NCI-H1694 (cell line): ENCODE data around the gene OR2A2.
"Not testable (repeated sequence)": the region's sequence is repeated elsewhere in the genome, so short reads cannot be mapped to it uniquely, and the experiment has no call there.

Experiments
- DNase-seq: peaks from one replicate; lab custom pipeline; 2025; lab: John Stamatoyannopoulos, UW

The OR2A2 gene, protein sequence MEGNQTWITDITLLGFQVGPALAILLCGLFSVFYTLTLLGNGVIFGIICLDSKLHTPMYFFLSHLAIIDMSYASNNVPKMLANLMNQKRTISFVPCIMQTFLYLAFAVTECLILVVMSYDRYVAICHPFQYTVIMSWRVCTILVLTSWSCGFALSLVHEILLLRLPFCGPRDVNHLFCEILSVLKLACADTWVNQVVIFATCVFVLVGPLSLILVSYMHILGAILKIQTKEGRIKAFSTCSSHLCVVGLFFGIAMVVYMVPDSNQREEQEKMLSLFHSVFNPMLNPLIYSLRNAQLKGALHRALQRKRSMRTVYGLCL

DNA sequence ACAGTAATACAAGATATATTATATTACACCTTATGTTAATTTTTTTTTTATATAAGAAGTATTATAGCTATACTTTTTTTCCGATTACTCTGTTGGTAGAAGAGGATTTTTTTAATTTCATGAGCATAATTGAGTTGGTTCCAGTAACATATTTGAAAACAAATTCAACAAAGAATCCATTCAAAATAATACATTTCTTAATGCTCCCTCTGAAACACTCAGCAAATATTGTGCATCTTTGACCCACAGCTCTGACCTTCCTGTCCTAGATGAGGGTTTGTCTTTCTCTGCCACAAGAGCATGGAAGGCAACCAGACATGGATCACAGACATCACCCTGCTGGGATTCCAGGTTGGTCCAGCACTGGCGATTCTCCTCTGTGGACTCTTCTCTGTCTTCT is at the start of gene OR2A2:
Gene OR2A2 (plus strand): TSS at position 301 of the 400 bp plus-strand sequence. CDS start 0 bp downstream, at position 301.
- no peak for DNase-seq

DNA sequence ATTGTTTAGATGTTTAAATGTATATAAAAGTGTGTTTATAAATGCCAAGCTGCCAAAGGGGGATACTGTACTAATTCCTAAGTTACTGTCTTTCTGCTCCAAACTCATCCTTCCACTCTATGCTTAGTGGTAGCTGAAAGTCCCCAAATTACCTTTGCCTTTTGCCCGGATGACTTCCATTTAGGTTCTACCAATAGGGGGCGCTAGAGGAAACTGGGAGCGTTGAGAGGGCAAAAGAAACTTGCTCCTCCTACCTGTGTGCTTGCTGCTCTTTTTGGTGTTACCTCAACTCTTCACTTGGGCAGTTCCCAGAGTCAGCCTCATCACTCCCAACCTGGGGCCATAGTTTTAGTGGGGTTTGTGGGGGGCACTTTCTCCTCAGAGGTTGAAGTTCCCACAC is 45.7 kb upstream of the OR2A2 start:
- no peak for DNase-seq

DNA sequence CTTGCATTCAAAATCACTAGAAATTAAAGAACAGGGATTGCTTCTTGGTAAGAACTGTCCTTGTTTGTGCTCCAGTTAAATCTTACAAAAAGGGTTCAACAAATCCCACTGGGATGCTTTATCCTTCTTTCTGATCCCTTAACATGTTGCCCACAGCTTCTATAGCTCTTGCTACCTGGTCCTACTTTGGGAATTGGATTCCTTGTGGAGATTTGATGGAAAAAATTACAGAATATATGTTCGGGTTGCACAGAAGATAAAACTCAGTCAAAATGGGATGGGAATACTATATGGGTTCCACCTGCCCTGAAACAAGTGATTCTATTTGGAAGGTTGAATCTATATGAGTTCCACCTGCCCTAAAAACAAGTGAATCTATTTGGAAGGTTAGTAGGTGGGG is 39.9 kb upstream of the OR2A2 start, which contains the start of gene OR2A25:
Gene OR2A25 (plus strand): TSS at position 301 of the 400 bp plus-strand sequence. CDS start 4,409 bp downstream, outside the sequence.
- no peak for DNase-seq

DNA sequence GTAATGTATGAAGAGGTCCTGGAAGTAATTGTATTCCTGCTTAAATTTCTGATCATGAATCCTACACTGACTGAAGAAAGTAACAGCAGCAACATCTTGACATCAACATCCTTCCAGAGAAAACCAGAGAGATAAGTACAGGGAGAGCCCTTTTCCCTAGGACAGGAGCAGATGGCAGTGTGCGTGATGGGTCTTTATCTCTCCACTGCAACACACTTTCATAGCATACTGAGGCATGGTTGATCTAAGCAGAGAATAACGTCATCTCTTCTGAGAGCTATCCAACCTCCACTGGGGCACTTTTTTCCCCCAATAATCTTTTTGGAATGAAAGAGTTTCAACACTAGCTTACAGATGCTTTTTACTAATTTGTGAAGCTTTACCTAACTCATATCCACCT is 39.4 kb upstream of the OR2A2 start:
- DNase-seq = no peak

DNA sequence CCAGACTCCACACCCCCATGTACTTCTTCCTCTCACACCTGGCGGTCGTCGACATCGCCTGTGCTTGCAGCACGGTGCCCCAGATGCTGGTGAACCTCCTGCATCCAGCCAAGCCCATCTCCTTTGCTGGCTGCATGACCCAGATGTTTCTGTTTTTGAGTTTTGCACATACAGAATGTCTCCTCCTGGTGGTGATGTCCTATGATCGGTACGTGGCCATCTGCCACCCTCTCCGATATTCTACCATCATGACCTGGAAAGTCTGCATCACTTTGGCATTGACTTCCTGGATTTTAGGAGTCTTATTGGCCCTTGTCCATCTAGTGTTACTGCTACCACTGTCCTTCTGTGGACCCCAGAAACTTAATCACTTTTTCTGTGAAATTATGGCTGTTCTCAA is 35.0 kb upstream of the OR2A2 start:
- DNase-seq = no peak

DNA sequence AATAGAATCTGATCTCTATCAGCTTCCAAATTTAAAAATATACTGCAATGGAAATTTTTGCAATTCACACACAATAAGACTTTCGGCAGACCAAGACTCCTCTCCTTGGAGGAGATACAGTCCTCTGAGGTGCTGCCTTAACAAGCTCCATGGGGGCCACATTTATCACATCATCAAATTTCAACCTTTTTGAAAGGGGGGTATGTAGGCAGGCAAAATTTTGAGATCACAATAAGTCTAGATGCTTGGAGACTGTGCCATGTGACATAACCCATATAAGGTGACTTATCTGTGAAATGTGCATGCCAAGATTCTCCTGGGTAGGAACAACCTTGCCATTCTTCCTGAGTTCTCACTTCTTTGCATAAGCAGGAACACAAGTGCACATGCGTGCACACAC is 23.4 kb upstream of the OR2A2 start, which contains the start of gene OR2A12:
Gene OR2A12 (plus strand): TSS at position 301 of the 400 bp plus-strand sequence. CDS start 8,830 bp downstream, outside the sequence.
- no peak for DNase-seq

DNA sequence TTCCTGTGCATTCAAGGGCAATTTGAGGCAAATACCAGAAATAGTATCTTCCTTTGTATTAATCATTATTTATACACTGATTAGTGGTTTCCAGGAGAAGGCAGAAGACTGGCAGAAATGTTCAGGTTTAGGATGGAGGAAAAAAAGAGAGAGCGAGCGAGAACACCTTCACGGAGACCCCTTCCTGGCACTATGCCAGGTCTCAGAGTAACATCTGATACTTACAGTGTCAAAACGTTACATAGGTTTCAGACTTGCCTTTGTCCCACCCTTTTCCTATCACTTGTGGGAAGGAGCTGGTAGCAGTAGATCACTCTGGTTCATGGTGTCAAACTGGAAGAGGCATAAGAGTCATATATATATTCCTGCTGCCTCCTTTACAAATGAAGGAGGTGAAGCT is 22.7 kb upstream of the OR2A2 start:
- no peak for DNase-seq

DNA sequence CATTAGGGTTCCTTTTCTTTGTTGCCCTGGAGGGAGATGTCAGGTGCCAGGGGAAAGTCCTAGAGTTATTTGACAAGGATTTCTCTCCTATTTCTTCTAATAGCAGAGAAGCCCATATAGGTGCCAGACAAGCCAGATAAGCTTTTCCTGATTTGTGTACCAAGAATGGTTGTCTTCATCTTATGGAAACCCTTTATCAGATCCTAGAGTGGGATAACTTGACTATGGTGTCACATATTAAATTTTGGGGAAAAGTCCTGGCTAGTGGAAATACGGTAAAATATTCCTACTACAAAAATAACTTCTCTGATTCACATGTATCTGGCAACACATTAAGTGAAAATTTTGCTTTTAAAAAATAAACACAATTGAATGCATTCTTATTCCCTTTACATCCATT is 22.2 kb upstream of the OR2A2 start:
- no peak for DNase-seq

DNA sequence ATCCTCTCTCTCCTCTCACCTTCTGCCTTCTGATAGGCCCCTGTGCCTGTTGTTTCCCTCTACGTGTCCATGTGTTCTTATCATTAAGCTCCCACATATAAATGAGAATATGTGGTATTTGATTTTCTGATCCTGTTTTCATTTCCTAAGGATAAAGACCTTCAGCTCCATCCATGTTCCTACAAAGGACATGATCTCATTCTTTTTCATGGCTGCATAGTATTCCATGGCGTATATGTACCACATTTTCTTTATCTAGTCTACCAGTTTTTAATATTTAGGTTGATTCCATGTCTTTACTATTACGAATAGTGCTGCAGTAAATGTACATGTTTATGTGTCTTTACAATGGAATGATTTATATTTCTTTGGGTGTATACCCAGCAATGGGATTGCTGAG is 18.7 kb upstream of the OR2A2 start:
- no peak for DNase-seq

DNA sequence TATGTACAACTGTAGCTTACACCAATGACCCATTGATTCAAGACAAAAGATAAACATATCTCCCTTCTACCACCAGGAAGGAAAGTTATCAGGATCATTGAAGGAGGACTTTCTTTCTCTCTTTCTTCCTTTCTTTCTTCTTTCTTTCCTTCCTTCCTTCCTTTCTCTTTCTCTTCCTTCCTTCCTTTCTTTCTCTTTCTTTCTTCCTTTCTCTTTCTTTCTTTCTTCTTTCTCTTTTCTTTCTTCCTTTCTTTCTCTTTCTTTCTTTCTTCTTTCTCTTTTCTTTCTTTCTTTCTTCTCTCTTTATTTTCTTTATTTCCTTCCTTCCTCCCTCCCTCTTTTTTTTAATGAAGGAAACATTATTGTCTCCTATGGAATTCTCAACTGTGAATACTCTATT is 10.6 kb upstream of the OR2A2 start:
- DNase-seq = no peak

DNA sequence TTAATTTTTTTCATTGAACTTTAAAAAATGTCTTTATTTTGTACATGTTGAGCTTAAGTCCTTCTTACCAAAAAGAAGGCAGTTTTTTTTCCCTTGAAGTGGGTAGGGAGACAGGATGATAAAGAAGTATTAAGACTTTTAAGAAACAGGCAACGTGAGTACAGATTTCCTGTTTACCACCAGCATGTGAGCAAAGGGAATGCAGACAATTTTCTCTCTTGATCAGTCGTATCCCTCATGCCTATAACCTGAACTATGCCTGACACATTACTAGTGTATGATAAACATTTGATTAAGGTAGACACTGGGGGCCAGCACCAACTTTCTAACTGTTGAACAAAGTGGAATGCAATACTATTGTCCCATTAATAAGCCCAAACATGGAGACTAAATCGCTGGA is 8.8 kb upstream of the OR2A2 start:
- no peak for DNase-seq

DNA sequence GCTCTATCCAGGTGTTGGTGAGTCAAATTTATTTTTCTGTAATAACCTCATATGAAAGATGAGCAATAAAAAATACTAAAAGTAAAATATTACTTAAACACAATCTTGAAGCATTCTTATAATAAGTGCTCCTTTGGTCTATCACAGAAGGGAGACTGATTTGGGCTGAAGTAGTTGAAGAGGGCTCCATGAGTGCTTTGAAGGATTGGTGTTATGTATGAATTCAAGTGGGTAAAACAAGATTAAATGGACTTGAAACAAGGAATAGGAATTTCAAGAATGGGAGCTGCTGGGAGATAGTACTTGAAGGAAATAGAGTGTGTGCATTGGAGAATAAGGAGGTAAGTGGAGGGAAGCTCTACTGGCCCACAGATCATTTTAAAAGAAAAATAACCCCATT is 7.3 kb upstream of the OR2A2 start:
- no peak for DNase-seq

DNA sequence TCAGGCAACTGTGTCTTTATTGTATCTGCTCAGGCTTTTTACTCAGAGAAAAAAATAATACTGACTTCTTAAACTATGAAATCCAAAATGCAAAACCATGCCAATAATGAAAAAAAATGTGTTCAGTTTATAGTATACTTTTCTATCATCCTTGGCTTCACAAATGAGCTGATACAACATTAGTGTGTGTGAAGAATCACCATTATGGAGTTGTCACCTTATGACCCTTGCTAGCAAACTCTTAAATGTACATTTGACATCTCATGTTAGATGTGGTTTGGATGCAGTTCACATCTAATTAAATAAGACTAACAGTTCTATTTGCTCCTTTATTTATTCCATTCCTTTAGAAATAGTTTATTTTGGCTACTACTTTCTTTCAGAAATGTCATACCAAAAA is 4.2 kb upstream of the OR2A2 start:
- no peak for DNase-seq

DNA sequence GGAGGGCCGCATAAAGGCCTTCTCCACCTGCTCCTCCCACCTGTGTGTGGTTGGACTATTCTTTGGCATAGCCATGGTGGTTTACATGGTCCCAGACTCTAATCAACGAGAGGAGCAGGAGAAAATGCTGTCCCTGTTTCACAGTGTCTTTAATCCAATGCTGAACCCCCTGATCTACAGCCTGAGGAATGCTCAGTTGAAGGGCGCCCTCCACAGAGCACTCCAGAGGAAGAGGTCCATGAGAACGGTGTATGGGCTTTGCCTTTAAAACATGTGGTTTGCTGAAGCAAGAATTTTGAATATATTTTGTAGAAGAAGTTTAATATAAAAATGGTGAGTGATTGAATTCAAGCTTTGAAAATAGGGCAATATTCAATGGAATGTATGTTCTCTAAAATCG is 889 bp downstream of the OR2A2 start:
- DNase-seq = no peak

DNA sequence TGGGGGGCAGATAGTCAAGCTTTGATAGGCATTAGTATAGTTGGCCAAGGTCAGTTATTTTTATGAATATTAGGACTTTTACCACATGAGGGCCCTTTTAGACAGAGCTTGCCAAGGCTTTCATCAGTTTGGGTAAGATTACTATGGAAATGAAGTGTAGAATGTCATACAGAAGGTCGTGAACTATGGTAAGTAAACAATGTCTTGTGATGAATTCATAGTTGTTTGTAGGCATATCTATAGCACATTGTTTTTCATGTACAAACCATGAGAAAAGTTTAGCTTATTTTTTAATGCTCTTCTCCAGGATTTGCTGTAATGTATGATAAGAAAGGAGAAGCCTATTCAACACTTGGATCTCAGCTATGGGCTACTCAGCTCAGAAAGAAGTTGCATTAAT is 4.3 kb downstream of the OR2A2 start:
- no peak for DNase-seq

DNA sequence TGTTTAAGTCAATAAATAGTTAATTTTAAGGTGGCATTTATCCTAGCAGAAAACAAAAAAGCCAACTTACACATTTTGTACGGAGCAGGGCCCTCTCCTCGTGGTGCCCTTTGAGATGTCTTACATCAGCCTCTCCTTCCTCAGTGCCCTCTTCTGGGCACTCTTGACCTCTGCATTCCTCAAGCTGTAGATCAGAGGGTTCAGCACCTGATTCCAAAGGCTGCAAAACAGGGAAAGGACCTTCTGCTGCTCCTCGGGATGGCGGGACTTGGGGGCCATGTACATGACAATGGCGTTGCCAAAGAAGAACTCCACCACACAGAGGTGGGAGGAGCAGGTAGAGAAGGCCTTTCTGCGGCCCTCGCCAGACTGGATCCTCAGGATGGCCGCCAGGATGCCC is 9.0 kb downstream of the OR2A2 start:
- no peak for DNase-seq

DNA sequence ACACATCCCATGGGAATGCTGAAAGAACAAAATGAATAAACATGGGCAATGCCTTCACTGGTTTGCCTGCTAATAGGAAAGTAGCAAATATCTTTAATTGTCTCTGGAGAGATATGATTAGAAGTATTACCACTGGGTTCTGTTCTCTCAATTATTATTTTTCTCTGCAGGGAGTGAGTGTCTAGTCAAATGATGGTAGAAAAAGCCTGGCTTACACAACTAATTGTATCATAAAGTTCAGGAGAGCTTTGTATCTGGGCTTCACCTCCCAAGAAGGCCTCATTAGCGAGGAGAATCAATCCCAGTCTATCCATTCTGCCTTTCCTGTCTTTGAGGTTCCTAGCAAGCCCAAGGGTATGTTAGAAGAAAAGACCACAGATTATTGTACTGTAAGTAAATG is 13.5 kb downstream of the OR2A2 start, which contains the start of gene OR2A14:
Gene OR2A14 (plus strand): TSS at position 301 of the 400 bp plus-strand sequence. CDS start 5,937 bp downstream, outside the sequence.
- DNase-seq = no peak

DNA sequence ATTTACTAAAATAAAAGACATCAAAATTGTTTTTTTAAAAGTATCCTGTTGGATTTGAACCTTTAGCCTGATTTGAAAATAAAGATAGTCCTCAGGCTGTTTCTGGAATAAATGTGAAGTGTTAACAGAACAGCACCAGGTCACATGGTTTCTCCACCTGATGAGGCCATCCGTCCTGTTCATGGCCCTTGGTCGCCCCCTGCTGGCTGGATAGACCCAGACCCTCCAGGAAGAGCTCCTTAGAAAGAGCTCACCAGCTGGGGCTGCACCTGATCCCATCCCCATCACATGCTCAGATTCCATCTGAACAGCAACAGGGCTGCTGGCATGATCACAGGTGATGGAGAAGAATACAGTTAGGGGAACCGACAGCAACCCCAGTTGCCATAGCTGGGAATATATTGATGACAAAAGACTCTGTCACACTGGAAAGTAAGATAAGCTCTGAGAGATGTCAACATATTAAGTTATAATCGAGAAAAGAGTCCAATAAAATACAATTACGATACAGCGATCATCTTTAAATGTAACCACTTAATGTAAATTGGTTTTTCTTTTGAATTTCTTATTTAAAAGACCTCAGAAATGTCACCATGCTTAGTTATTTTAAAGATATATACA is 18.4 kb downstream of the OR2A2 start:
- DNase-seq = peak; percentile 65

DNA sequence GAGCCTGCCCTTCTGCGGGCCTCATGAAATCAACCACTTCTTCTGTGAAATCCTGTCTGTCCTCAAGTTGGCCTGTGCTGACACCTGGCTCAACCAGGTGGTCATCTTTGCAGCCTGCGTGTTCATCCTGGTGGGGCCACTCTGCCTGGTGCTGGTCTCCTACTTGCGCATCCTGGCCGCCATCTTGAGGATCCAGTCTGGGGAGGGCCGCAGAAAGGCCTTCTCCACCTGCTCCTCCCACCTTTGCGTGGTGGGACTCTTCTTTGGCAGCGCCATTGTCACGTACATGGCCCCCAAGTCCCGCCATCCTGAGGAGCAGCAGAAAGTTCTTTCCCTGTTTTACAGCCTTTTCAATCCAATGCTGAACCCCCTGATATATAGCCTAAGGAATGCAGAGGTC is 20.2 kb downstream of the OR2A2 start:
- not testable (repeated sequence) for DNase-seq

DNA sequence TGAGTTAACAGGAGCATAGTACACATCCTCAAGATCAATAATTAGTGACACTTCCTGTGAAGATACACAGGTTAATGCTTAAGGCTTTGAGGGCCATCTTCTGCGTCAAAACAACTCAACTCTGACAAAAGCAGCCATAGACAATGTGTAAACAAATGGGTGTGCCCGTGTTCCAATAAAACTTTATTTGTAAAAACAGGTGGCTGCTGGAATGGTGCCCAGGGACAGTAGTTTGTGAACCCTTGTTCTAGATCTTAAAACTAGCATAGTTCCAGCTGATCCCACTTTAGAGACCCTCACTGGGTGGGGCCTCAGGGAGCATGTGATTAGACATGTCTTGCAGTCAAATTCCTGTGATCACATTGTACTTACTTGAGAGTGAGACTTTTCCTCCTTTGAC is 21.3 kb downstream of the OR2A2 start:
- no peak for DNase-seq

DNA sequence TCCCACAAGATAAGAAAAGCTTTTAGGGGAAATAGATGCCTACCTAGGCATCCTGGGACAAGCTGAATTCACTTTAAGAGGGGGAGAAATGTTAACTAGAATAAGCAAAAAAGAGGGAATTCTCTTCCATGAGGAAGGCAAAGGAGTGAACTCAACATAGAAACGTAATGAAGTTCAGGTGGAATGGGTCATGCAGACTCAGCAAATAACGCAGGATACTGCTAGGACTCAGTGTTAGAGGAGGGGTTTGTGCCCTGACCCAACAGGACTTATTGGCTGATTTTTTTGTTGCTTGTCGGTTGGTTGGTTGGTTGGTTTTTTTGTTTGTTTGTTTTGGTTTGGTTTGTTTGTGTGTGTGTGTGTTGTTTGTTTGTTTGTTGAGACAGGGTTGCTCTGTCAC is 22.9 kb downstream of the OR2A2 start:
- DNase-seq = no peak

DNA sequence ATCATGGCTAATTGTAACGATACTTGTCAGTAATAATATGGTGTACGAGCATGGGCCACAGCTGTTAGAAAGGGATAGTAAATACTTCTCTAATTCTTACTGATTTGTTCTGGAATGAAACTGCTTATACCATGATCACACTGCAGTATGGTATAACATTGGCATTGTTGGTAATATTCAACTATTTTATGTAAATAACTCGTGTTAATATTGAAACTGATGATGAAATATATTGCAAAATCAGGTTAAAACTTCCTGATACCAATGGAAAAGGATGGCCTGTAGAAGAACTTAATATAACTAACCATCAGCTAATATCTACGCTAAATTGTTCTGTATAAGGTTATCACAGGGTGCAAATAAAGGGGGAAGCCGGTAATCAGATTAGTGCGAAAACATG is 23.9 kb downstream of the OR2A2 start:
- no peak for DNase-seq

DNA sequence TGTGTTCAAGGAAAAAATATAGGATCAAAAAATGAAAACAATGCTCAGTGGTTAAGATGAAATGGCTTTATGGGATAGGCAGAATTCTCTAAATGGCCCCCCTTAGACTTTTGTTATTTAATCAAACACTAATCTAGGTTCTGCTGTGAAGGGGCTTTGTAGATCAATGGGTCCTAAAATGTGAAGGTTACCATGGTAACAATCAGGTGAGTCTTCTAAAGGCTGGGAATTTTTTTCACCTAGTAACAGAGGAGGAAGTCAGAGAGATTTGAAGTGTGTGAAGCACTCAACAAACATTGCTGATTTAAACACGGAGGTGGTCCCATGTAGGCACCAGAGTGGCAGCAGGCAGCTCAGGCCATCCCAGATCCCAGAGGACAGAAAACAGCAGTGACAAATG is 24.7 kb downstream of the OR2A2 start:
- no peak for DNase-seq

DNA sequence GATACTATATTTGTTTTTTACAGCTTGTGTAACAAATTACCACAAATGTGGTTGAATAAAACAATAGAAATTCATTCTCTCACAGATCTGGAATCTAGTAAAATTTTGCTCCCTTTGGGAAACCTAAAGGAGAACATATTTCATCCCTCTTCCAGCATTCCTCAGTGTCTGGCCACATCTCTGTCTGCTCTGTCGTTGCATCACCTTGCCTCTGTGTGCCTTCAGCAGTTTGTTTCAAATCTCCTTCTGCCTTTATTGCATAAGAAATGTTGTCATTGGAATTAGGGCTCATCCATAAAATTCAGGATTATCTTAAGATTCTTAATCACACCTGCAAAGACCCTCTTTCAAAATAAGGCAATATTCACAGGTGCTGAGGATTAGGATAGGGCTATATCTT is 28.1 kb downstream of the OR2A2 start:
- DNase-seq = no peak
